ELR (cell line): ENCODE data around the gene ATF7IP.
"Not testable (repeated sequence)": the region's sequence is repeated elsewhere in the genome, so short reads cannot be mapped to it uniquely, and the experiment has no call there.

Source experiments
- DNase-seq: peaks from one replicate; pipeline ENCODE4 v3.0.0-alpha.2; 2015; ENCODE audit warnings: low read depth

Gene ATF7IP, protein sequence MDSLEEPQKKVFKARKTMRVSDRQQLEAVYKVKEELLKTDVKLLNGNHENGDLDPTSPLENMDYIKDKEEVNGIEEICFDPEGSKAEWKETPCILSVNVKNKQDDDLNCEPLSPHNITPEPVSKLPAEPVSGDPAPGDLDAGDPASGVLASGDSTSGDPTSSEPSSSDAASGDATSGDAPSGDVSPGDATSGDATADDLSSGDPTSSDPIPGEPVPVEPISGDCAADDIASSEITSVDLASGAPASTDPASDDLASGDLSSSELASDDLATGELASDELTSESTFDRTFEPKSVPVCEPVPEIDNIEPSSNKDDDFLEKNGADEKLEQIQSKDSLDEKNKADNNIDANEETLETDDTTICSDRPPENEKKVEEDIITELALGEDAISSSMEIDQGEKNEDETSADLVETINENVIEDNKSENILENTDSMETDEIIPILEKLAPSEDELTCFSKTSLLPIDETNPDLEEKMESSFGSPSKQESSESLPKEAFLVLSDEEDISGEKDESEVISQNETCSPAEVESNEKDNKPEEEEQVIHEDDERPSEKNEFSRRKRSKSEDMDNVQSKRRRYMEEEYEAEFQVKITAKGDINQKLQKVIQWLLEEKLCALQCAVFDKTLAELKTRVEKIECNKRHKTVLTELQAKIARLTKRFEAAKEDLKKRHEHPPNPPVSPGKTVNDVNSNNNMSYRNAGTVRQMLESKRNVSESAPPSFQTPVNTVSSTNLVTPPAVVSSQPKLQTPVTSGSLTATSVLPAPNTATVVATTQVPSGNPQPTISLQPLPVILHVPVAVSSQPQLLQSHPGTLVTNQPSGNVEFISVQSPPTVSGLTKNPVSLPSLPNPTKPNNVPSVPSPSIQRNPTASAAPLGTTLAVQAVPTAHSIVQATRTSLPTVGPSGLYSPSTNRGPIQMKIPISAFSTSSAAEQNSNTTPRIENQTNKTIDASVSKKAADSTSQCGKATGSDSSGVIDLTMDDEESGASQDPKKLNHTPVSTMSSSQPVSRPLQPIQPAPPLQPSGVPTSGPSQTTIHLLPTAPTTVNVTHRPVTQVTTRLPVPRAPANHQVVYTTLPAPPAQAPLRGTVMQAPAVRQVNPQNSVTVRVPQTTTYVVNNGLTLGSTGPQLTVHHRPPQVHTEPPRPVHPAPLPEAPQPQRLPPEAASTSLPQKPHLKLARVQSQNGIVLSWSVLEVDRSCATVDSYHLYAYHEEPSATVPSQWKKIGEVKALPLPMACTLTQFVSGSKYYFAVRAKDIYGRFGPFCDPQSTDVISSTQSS

DNA sequence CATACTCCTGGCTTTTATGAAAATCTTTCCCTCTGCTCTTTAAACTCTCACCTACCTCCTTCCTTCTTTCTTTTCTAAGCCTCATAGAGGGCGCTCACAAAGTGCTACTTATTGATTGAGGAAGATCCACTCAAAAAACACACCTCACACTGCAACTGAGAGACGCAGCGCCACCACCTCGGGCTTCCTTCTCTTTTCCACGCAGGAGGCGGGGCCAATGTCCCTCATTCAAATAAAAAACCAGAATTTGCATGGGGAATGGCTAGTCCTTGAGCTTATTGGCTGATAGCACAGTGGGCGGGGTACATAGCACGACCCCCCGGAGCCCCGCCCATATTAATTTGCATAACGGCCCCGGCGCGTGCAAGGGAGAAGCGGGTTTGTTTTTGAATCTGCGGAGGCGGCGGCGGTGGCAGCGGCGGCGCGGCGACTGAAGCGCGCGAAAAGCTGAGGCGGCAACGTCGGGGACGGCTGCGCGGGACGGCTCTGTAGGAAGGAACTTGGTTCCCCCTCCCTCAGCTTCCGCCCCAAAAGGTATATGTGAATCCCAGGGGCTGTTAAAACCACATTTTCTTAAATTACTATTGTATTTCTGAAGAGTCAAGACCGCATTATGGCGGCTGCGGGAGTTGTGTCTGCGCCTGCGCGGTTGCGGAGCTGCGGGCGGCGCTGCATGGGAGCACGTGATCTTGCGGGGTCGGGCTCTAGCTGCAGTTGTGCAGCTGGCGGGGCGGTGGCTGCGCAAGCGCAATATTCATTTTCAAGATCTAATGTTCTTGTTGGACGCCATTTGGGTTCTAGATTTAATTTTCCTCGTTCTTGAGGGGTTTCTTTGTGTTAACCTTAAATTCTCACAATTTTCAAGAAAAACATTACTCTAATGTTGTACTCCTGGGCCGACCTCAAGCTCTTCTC lies at the start of gene ATF7IP:
ATF7IP (plus strand) TSS at position 389 of the 915 bp plus-strand sequence. CDS start 58,234 bp downstream, outside the sequence.
- peak; percentile 99 for DNase-seq

DNA sequence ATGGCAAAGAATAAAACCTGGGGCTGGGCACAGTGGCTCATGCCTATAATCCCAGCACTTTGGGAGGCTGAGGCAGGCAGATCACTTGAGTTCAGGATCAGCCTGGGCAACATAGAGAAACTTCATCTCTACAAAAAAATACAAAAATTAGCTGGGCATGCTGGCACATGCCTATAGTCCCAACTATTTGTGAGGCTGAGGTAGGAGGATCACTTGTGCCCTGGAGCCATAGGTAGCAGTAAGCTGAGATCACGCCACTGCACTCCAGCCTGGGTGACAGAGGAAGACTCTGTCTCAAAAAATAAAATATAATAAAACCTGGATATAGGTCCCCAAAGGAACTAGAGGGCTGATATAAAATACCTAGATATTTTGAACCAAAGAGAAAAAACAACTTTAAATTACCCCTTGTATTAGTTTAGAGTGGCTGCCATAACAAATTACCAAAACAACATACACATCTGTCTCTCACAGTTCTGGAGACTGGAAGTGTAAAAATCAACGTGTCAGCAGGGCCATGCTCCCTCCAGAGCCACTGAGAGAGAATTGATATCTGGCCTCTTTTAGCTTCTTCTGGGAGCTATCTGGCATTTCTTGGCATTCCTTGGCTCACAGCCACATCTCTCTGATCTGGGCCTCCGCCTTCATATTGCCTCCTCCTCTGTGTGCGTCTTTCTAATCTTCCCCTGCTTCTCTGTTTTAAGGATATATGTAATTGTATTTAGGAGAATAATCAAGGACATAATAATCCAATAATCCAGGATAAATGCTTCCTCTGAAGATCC lies 47.9 kb upstream of the ATF7IP start:
- no peak for DNase-seq

DNA sequence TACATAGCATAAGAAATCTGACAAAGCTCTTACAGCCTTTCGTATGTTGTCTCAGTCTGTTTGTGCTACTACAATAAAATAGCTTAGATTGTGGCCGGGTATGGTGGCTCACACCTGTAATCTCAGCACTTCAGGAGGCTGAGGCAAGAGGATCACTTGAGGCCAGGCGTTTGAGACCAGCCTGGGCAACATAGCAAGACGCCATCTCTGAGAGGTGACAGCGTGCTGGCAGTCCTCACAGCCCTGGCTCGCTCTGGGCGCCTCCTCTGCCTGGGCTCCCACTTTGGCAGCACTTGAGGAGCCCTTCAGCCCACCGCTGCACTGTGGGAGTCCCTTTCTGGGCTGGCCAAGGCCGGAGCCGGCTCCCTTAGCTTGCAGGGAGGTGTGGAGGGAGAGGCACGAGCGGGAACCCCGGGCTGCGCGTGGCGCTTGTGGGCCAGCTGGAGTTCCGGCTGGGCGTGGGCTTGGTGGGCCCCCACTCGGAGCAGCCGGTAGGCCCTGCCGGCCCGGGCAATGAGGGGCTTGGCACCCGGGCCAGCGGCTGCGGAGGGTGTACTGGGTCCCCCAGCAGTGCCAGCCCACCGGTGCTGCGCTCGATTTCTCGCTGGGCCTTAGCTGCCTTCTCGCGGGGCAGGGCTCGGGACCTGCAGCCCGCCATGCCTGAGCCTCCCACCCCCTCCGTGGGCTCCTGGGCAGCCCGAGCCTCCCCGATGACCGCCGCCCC lies 45.6 kb upstream of the ATF7IP start:
- not testable (repeated sequence) for DNase-seq

DNA sequence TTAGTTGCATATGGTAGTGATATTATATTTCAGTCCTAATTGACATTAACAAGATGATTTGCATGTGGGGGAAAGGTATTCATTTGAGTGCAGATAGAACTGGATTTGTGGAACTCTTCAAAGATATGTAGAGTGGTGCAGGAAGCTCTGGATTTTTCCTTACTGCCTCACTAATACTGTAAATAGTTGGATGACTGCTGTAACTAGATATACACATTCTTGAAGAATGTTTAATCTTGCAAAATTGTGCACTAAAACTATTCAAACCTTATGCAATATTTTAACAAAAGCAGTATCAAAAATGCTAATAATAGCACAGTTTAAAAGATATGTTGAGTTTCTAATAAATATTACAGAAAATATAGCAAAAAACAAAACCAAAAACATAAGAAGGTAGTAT lies 43.1 kb upstream of the ATF7IP start:
- DNase-seq, result no peak

DNA sequence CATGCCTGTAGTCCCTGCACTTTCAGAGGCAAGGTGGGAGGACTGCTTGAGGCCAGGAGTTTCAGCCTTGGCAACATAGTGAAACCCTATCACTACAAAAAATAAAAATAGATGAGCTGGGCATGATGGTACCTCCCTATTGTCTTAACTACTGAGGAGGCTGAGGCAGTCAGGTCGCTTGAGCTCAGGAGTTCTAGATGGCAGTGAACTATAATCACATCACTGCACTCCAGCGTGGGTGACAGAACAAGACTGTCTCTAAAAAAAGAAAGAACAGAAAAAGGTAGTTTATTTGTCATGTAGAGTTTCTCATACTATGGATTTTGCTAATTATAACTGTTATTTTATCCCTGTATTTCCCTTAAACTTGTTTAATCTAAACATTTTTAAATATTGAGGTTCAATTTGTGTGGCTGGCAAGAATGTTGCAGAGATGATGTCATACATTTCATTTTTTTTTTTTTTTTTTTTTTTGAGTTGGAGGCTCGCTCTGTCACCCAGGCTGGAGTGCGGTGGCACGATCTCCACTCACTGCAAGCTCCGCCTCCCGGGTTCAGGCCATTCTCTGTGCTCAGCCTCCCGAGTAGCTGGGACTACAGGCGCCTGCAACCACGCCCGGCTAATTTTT lies 39.7 kb upstream of the ATF7IP start:
- DNase-seq, result no peak

DNA sequence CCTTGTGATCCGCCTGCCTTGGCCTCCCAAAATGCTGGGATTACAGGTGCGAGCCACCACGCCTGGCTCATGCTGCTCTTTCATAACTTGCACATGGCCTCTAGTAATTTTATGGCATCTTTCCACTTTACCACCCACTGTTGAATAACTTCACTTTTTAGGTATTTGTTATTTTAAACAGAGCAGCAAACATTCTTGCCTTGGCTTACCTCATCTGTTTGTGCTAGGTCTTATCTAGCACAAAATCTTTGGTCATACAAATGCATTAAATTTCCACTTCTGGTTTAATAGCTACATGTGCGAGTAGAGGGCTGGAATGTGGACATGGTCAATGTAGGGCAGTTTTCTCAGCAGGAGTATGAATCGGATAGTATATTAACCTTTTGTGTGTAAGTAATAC lies 38.8 kb upstream of the ATF7IP start:
- no peak for DNase-seq

DNA sequence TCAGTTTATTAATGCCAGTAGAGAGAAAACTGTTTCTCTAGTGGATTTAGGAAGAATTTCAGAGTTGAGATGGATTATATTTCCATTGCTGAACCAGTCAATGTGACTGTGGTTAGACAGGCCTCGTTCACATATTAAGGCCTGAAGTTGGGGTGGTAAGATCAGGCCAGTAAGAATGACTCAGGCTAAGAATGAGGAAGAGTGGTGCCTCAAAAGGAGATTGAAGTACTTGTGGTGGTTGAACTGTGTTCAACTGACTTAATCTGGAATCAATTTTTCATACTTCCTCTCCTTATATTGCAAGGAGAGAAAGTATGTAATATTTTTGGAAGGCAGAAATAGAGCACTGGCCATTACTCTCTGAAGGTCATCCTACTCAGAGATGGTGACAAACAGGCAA lies 37.8 kb upstream of the ATF7IP start:
- no peak for DNase-seq

DNA sequence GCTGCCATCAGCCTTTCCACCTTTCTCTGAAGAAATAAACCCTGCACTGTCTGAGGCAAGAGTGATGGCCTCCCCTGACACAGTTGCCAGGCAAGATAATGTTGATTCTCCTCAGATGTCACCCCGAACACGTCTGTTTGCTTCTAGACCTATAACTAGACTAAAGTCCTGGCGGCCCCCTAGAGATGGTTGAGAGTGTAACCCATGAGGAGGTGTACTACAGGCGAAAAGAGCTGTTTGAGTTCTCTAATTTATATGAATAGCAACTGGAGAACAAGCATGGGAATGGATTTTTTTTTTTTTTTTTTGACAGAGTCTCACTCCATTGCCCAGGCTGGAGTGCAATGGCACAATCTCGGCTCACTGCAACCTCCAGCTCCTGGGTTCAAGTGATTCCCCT lies 33.0 kb upstream of the ATF7IP start:
- DNase-seq, result no peak

DNA sequence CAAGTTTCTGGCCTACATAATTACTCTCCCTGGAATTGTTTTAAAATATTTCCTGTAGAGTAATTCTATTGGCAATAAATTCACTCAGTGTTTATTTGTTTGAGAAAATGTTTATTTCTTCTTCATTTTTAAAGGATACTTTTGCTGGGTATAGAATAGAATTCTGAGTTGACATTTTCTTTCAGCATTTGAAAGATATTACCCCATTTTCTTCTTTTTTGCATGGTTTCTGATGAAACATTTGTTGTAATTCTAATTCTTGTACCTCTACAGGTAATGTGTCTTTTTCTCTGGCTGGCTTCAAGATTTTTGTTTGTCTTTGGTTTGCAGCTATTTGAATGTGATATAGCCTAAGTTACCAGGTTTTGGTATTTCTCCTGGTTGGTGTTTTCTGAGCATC lies 25.1 kb upstream of the ATF7IP start:
- no peak for DNase-seq

DNA sequence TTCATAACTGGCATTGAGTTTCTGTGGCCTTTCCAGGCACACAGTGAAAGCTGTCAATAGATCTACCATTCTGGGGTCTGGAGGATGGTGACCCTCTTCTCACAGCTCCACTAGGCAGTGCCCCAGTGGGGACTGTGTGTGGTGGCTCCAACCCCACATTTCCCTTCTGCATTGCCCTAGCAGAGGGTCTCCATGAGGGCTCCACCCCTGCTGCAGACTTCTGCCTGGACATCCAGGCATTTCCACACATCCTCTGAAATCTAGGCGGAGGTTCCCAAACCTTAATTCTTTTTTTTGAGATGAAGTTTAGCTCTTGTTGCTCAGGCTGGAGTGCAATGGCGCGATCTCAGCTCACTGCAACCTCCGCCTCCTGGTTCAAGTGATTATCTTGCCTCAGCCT lies 14.0 kb upstream of the ATF7IP start:
- not testable (repeated sequence) for DNase-seq

DNA sequence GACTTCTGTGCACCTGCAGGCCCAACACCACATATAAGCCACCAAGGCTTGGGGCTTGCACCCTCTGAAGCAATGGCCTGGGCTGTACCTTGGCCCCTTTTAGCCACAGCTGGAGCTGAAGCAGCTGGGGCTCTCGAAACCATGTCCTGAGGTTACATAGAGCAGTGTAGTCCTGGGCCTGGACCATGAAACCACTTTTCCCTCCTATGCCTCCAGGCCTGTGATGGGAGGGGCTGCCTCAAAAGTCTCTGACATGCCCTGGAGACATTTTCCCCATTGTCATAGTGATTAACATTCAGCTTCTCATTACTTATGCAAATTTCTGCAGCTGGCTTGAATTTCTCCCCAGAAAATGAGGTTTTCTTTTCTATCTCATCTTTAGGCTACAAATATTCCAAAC lies 13.4 kb upstream of the ATF7IP start:
- DNase-seq, result not testable (repeated sequence)

DNA sequence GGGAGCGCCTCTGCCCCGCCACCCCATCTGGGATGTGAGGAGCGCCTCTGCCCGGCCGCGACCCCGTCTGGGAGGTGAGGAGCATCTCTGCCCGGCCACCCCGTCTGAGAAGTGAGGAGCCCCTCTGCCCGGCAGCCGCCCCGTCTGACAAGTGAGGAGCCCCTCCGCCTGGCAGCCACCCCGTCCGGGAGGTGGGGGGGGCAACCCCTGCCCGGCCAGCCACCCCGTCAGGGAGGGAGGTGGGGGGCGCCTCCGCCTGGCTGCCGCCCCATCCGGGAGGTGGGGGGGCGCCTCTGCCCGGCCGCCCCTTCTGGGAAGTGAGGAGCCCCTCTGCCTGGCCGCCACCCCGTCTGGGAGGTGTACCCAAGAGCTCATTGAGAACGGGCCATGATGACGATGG lies 10.8 kb upstream of the ATF7IP start:
- DNase-seq, result not testable (repeated sequence)

DNA sequence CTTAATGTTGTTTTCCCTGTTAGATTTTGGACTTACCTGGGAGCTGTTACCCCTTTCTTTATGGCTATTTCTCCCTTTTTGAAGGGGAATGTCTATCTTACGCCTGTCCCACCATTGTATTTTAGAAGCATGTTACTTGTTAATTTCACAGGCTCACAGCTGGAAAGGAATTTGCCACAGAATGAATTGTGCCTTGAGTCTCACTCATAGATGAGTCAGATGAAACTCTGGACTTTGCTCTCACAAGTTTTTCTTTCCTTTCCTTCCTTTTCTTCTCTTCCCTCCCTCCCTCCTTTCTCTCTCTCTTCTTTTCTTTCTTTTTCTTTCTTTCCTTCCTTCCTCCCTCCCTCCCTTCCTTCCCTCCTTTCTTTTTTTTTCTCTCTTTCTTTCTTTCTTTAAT lies 9.3 kb upstream of the ATF7IP start:
- DNase-seq, result no peak

DNA sequence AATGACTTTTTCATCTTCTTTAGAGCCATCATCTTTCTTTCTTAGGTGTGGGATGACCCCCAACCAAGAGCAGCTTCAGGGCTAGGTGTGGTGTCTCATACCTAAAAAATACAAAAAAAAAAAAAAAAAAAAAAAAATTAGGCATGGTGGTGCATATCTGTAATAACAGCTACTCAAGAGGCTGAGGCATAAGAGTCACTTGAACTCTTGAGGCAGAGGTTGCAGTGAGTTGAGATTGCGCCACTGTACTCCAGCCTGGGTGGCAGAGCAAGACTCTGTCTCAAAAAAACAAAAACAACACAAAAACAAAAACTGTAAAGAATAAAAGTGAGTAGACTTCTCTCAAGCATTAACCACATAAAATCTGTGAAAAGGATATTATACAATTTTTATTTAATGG lies 8.0 kb upstream of the ATF7IP start:
- DNase-seq, result no peak

DNA sequence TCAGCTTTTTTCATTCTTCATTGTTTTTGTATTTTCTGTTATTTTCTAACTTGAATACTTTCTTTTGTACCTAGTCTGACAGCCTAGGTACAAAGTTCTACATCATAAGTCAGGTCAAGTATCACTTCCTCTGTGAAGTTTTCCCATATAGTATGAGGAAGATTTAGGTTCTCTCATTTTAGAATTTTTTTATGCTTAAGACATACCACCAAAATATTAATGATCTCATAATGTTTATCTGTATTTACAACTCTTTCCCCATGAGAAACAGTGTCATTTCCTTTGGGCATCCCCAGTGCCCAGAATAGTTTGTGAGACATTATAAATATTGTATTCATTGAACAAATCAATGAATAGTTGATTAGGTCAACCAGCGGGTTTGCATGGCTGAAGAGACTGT lies 3.1 kb upstream of the ATF7IP start:
- no peak for DNase-seq

DNA sequence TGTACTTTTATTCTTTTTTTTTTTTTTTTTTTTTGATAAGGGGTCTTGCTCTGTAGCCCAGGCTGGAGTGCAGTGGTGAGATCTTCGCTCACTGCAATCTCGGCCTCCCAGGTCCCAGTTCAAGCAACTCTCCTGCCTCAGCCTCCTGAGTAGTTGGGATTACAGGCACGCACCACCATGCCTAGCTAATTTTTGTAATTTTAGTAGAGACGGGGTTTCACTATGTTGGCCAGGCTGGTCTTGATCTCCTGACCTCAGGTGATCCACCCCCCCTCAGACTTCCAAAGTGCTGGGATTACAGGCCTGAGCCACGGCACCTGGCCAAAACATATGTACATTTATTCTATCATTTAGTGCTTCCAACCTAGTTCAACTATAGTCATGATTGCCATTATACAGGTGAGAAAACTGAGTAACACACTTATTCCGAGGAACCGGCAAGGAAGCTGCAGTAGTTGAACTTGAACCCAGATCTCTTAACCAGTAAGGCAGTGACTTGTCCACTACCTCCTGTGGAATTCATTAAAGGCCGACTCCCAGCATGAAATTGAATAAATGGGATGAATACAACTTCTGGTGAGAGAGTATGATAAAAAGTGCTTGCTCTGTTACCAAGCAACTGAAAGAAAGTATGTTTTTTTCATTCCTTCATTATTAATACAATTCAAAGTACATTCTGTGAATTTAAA lies 755 bp upstream of the ATF7IP start:
- DNase-seq, result no peak

DNA sequence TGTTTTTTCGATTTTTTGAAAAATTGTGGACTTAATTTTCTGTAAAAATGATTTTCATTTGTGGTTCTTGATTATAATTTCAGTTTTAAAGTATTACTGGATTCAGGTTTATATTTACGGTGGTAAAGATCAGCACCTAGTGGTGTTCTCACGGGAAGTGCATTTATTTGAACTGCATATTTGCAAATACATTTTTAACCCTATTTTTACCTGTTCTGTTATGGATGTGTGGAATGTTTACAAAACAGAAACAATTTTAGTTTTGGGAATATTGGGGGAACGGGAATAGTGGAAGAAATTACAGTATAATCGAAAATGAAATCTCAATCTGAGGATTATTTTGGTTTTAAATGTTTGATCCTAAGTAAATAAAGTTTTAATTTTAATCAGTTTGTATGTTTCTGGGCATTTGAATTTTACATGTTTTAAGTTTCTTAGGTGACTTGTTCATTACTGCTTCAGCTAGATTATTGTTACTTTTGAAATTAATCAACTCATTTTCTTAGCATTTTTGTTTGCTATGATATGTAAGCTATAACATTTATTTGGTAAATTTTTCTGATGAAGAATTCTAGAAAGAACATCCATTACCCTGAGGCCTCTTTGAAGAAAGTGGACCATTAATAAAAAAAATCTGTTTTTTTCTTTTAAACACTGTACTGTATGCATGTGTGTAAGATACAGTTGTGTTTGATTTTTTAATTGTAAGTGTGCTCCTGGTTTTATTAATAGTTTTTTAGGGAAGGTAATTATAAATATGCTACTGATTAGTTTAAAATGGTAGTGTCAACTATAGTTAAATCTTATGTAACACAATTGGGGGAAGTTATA lies 942 bp downstream of the ATF7IP start:
- peak; percentile 51 for DNase-seq
